Neural crest cell (in vitro differentiated cells): Measurements from ENCODE around the gene SFMBT1. TPM values are rescaled to one million over a fixed set of nuclear protein-coding genes. Genes with fewer than 3 reads are reported as not detected.

ENCODE experiments used
- DNase-seq: peaks from one replicate; pipeline ENCODE4 v3.0.0; 2021; ENCODE audit warnings: low read depth, mixed read lengths, low spot score
- H3K27ac Mint-ChIP-seq: one replicate; pipeline ENCODE4 v1.8.0; 2021; ENCODE audit warnings: mild to moderate bottlenecking, mixed read lengths; ENCODE audit not compliant: unreplicated experiment
- H3K27me3 Mint-ChIP-seq: 2 replicates; pipeline ENCODE4 v1.8.0; 2021; ENCODE audit warnings: low read depth, mild to moderate bottlenecking, mixed read lengths
- H3K36me3 Mint-ChIP-seq: 2 replicates; pipeline ENCODE4 v1.8.0; 2021; ENCODE audit warnings: low read depth, mild to moderate bottlenecking, mixed read lengths
- H3K4me1 Mint-ChIP-seq: 2 replicates; pipeline ENCODE4 v1.8.0; 2021; ENCODE audit warnings: mixed read lengths
- H3K4me3 Mint-ChIP-seq: one replicate; pipeline ENCODE4 v1.8.0; 2021; ENCODE audit warnings: mild to moderate bottlenecking, mixed read lengths
- H3K9me3 Mint-ChIP-seq: 2 replicates; pipeline ENCODE4 v1.8.0; 2021; ENCODE audit warnings: mixed read lengths
- CTCF ChIP-seq: fragments of 200-600 bp; sonication (generic); conservative IDR thresholded peaks from 2 replicates; pipeline ENCODE4 v1.5.0; 2021; ENCODE audit warnings: antibody characterized with exemption, mild to moderate bottlenecking
- total RNA-seq: library from RNA; stranded (reverse); gene quantifications from 2 replicates; pipeline ENCODE4 v1.2.1, GENCODE V29; 2021

Gene SFMBT1
- total RNA-seq, 1 donor from 2014 or later = 19.8 TPM

DNA sequence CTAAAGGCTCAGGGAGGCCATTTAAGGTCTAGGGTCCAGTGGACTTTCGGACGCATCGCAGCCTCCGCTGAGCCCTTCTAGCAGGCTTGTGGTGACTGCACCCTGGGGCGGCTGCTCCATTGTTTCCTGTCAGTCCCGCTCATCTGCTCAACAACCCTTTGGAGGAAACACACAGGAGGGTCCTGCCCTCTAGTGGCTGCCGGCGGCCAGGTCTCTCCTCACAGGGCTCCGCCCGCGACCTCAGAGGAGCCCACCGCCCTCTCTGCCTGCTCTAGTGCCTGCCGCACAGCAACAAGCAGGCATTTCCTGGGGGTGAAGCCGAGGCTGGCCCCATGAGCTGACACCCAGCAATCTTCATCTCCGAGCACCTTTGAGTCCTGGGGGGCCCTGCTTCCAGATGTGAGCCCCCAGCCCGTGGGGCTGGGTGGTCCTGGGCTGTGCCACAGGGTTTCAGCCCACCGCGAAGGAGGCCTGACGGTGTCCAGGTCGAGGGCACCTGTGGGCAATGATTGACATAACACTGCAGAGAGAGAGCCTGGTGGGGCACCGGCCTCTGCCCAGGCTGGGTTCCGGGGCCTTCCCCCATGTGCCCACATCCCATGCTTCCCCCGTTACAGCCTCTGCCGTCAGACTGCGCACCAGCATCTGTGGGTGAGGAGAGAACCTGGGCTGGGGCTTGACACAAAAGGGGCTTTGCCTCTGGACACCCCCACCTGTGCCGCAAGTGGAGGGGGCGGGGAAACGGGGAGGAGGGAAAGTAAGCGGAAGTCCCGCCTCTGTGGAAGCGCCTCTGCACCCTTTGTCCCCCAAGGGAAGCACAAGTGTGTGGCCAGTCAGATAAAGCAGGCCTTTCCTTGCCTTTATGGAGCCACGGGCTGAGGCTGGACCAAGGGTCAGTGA is 27.0 kb upstream of the SFMBT1 start:
- Mint-ChIP-seq H3K4me1 (peaks cover 8% of the 10 kb centered on the region), H3K9me3 (no peaks in the 10 kb centered on the region), H3K36me3 (no peaks in the 10 kb centered on the region), H3K27ac (peak overlapping the region; percentile 86), H3K4me3 (peak overlapping the region; percentile 54), H3K27me3 (peaks cover 5% of the 10 kb centered on the region)
- peak; percentile 93 for DNase-seq
- peak; percentile 92 for TF ChIP-seq CTCF

DNA sequence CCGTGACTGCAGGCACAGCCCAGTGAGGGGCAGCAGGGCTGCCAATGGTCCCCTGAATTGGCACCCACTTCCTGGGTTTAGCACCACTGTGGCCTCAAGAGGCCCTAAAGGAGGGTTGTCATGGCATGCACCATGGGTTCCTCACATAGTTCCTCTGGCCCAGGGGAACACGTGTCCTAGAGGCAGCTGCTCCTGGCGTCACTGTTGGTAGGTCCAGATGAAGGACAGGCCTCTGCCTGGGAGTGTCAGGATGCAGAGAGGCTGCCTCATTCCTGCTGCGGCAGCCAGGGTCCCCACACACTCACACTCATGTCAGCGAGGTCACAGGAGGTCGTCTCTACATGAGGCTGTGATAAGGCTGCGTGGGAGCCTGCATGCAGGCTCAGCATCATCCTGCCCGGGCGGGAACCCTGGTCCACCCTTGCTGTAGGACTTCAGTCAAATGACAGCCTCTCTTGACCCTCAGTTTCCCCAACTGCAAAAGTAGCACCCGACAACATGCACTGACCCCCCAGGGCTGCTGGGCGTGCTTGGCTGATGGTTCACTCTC is 26.1 kb upstream of the SFMBT1 start:
- no peak overlapping the region for H3K4me3 Mint-ChIP-seq

GRCh38 chr3:53069422-53070068 is 23.7 kb upstream of the SFMBT1 start:
- DNase-seq = no peak
- H3K4me3 Mint-ChIP-seq = no peak overlapping the region
- H3K36me3 Mint-ChIP-seq = no peaks in the 10 kb centered on the region
- TF ChIP-seq CTCF = no peak
- H3K4me1 Mint-ChIP-seq = peaks cover 8% of the 10 kb centered on the region
- peaks cover 12% of the 10 kb centered on the region for H3K27me3 Mint-ChIP-seq
- H3K9me3 Mint-ChIP-seq = no peaks in the 10 kb centered on the region
- H3K27ac Mint-ChIP-seq = no peak overlapping the region

More for the DNA sequence above, 26.1 kb upstream of the SFMBT1 start:
- no peak for TF ChIP-seq CTCF
- Mint-ChIP-seq H3K4me1 (peaks cover 8% of the 10 kb centered on the region), H3K9me3 (no peaks in the 10 kb centered on the region), H3K27me3 (peaks cover 5% of the 10 kb centered on the region), H3K36me3 (no peaks in the 10 kb centered on the region), H3K27ac (no peak overlapping the region)
- DNase-seq = no peak

DNA sequence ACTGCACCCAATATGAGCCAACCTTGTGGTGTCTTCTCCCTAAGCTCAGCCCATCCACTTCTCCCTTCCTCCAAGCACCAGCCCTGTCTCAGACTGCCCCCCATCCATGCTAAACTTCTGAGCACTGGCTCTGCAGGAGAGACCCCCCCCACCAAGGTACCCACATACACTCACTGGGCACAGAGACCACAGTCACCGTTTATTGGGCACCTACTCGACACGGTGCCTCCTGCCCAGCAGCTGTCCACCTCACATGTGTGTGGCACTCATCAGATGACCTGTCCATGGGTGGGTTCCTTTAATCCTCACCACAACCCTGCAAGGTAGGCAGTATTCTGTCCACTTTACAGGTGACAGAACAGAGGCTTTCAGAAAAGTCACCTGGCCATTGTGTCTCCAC is 22.3 kb upstream of the SFMBT1 start:
- H3K9me3 Mint-ChIP-seq = no peaks in the 10 kb centered on the region
- no peak for TF ChIP-seq CTCF

GRCh38 chr3:53067567-53067966 is 21.7 kb upstream of the SFMBT1 start:
- Mint-ChIP-seq H3K27ac (peak overlapping the region; percentile 88), H3K9me3 (no peaks in the 10 kb centered on the region), H3K27me3 (peaks cover 23% of the 10 kb centered on the region), H3K36me3 (no peaks in the 10 kb centered on the region), H3K4me3 (no peak overlapping the region), H3K4me1 (peaks cover 4% of the 10 kb centered on the region)
- no peak for DNase-seq
- no peak for TF ChIP-seq CTCF

More for the DNA sequence above, 22.3 kb upstream of the SFMBT1 start:
- peaks cover 8% of the 10 kb centered on the region for H3K4me1 Mint-ChIP-seq
- peak overlapping the region; percentile 12 for H3K27ac Mint-ChIP-seq
- no peak for DNase-seq
- peaks cover 19% of the 10 kb centered on the region for H3K27me3 Mint-ChIP-seq
- no peaks in the 10 kb centered on the region for H3K36me3 Mint-ChIP-seq
- H3K4me3 Mint-ChIP-seq = no peak overlapping the region
